RKO (cell line): ENCODE measurements around the gene ARHGDIB.

Experiments
- DNase-seq: peaks from one replicate; pipeline ENCODE4 v3.0.0-alpha.2; 2016; ENCODE audit warnings: low spot score

Gene ARHGDIB

GRCh38 chr12:14956024-14956891 lies 5.1 kb downstream of the ARHGDIB start:
- DNase-seq, result no peak

- DNase-seq, result no peak
Observed at GRCh38 chr12:14954269-14954668, 7.1 kb downstream of the ARHGDIB start.

- no peak for DNase-seq
Observed at GRCh38 chr12:14953752-14954151, 7.6 kb downstream of the ARHGDIB start.

GRCh38 chr12:14952299-14952921 lies 9.0 kb downstream of the ARHGDIB start:
- DNase-seq, result peak; percentile 49

- DNase-seq, result no peak
Observed at GRCh38 chr12:14951851-14952250, 9.6 kb downstream of the ARHGDIB start.

GRCh38 chr12:14950982-14951746 lies 10.2 kb downstream of the ARHGDIB start:
- DNase-seq, result no peak

GRCh38 chr12:14950421-14950820 lies 11.0 kb downstream of the ARHGDIB start:
- DNase-seq, result no peak

GRCh38 chr12:14949631-14950030 lies 11.8 kb downstream of the ARHGDIB start:
- no peak for DNase-seq

GRCh38 chr12:14948672-14949071 lies 12.7 kb downstream of the ARHGDIB start:
- DNase-seq, result peak; percentile 45

- DNase-seq, result no peak
Observed at GRCh38 chr12:14946861-14947260, 14.5 kb downstream of the ARHGDIB start.

GRCh38 chr12:14946162-14946561 lies 15.2 kb downstream of the ARHGDIB start:
- no peak for DNase-seq

- no peak for DNase-seq
Observed at GRCh38 chr12:14942196-14942931, 19.0 kb downstream of the ARHGDIB start.

- no peak for DNase-seq
Observed at GRCh38 chr12:14941369-14941768, 20.0 kb downstream of the ARHGDIB start.

GRCh38 chr12:14938301-14938700 lies 23.1 kb downstream of the ARHGDIB start, which contains the start of gene ERP27:
TSS of gene ERP27 (minus strand) at chr12:14938537. CDS start at chr12:14938508, 29 bp downstream.
- no peak for DNase-seq

GRCh38 chr12:14937689-14938088 lies 23.7 kb downstream of the ARHGDIB start:
- DNase-seq, result no peak

GRCh38 chr12:14937014-14937413 lies 24.4 kb downstream of the ARHGDIB start:
- no peak for DNase-seq

- DNase-seq, result no peak
Observed at GRCh38 chr12:14936224-14936861, 25.1 kb downstream of the ARHGDIB start.

GRCh38 chr12:14935031-14935430 lies 26.4 kb downstream of the ARHGDIB start:
- no peak for DNase-seq

GRCh38 chr12:14934511-14934910 lies 26.9 kb downstream of the ARHGDIB start:
- DNase-seq, result no peak

- DNase-seq, result no peak
Observed at GRCh38 chr12:14931791-14932560, 29.4 kb downstream of the ARHGDIB start.

- DNase-seq, result no peak
Observed at GRCh38 chr12:14931359-14931758, 30.0 kb downstream of the ARHGDIB start.
